ENCODE measurements around the gene OR2T1.

Gene OR2T1

DNA sequence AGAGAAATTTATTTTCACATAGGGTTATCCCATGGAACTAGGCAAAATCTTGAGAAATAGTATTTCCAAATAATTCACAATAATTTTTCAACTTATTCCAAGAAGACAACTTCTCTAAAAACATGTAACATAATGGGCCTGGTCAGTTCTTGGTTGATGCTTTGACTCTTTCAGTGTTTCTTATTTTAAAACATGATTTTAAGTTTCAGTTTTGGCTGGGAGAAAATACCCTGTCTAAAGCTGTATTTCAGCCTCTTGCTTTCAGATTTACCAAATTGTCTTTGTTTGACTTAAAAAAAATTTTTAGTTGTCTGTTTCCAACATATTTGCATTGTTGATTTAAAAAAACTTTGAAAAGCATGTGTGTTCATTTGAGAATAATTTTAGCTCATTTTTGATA is 36.2 kb upstream of the OR2T1 start (continued):
- TF ChIP-seq ZBTB21 (tag by site-specific recombination; IDR thresholded peaks at IDR 0.05) (no peak), ZNF133 (tag by site-specific recombination; IDR thresholded peaks at IDR 0.05) (no peak), ZNF624 (tag by site-specific recombination; IDR thresholded peaks at IDR 0.05) (no peak), SETDB1 (IDR thresholded peaks at IDR 0.05; ENCODE audit: insufficient read length, low read length) (no peak), ZNF10 (tag by site-specific recombination; IDR thresholded peaks at IDR 0.05) (no peak), ZNF266 (tag by site-specific recombination; IDR thresholded peaks at IDR 0.05; ENCODE audit: low read depth) (no peak)
- TF ChIP-seq, protein P1, sequence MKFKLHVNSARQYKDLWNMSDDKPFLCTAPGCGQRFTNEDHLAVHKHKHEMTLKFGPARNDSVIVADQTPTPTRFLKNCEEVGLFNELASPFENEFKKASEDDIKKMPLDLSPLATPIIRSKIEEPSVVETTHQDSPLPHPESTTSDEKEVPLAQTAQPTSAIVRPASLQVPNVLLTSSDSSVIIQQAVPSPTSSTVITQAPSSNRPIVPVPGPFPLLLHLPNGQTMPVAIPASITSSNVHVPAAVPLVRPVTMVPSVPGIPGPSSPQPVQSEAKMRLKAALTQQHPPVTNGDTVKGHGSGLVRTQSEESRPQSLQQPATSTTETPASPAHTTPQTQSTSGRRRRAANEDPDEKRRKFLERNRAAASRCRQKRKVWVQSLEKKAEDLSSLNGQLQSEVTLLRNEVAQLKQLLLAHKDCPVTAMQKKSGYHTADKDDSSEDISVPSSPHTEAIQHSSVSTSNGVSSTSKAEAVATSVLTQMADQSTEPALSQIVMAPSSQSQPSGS (tag by site-specific recombination; IDR thresholded peaks at IDR 0.05; ENCODE audit: low read depth), result no peak
- TF ChIP-seq, protein P2, sequence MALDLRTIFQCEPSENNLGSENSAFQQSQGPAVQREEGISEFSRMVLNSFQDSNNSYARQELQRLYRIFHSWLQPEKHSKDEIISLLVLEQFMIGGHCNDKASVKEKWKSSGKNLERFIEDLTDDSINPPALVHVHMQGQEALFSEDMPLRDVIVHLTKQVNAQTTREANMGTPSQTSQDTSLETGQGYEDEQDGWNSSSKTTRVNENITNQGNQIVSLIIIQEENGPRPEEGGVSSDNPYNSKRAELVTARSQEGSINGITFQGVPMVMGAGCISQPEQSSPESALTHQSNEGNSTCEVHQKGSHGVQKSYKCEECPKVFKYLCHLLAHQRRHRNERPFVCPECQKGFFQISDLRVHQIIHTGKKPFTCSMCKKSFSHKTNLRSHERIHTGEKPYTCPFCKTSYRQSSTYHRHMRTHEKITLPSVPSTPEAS (tag by site-specific recombination; IDR thresholded peaks at IDR 0.05), result no peak

DNA sequence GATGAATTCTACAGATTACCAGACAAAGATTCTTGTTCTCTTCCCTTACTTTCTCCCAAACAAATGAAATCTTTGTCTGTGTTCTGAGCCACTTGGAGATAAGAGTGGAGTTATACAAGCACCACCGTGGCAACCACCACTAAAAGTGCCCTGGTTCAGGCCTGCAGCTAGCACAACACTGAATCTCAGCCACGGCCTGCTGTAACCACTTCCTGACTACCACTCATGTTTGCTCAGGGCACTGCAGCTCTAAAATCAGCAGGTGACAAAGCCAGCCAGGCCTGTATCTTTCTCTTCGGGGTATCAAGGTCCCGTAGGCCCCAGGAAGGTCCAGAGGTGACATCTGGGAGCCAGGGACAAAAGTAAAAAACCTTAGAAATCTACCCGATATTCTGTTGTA is 30.5 kb upstream of the OR2T1 start:
- H3K4me1 ChIP-seq (ENCODE audit: control insufficient read depth, insufficient read depth, low read length), result no peaks in the 10 kb centered on the region
- H3K9me3 ChIP-seq (ENCODE audit: control insufficient read depth, insufficient read depth, low read depth, low read length), result no peaks in the 10 kb centered on the region
- ChIA-PET POLR2A (no interaction called here), CTCF (no interaction called here)
- H3K4me3 ChIP-seq (ENCODE audit: low read depth, low read length), result no peak overlapping the region
- no peaks in the 10 kb centered on the region for H3K36me3 ChIP-seq (ENCODE audit: control insufficient read depth in 2 of 2, insufficient read depth in 1 of 2, low read length in 2 of 2)
- TF ChIP-seq KLF7 (tag by site-specific recombination; IDR thresholded peaks at IDR 0.05; ENCODE audit: borderline replicate concordance) (no peak), ZNF23 (tag by site-specific recombination; IDR thresholded peaks at IDR 0.05; ENCODE audit: borderline replicate concordance) (no peak), ZNF157 (tag by site-specific recombination; IDR thresholded peaks at IDR 0.05) (no peak), GLI2 (tag by site-specific recombination; IDR thresholded peaks at IDR 0.05; ENCODE audit: borderline replicate concordance, low read depth) (no peak), ZNF426 (tag by site-specific recombination; IDR thresholded peaks at IDR 0.05) (no peak), ZNF670 (tag by site-specific recombination; IDR thresholded peaks at IDR 0.05; ENCODE audit: low read depth) (no peak), HOXC10 (CRISPR knock-in tag; IDR thresholded peaks at IDR 0.05) (no peak), ZNF169 (tag by site-specific recombination; IDR thresholded peaks at IDR 0.05) (no peak), ZNF529 (tag by site-specific recombination; IDR thresholded peaks at IDR 0.05; ENCODE audit: insufficient replicate concordance) (no peak), ZFP3 (tag by site-specific recombination; IDR thresholded peaks at IDR 0.05; ENCODE audit: low read depth) (no peak), ZNF221 (tag by site-specific recombination; IDR thresholded peaks at IDR 0.05; ENCODE audit: borderline replicate concordance) (no peak), ZNF555 (tag by site-specific recombination; conservative IDR thresholded peaks at IDR 0.05) (no peak)
- TF ChIP-seq, protein P3, sequence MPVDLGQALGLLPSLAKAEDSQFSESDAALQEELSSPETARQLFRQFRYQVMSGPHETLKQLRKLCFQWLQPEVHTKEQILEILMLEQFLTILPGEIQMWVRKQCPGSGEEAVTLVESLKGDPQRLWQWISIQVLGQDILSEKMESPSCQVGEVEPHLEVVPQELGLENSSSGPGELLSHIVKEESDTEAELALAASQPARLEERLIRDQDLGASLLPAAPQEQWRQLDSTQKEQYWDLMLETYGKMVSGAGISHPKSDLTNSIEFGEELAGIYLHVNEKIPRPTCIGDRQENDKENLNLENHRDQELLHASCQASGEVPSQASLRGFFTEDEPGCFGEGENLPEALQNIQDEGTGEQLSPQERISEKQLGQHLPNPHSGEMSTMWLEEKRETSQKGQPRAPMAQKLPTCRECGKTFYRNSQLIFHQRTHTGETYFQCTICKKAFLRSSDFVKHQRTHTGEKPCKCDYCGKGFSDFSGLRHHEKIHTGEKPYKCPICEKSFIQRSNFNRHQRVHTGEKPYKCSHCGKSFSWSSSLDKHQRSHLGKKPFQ (tag by site-specific recombination; IDR thresholded peaks at IDR 0.05), result no peak
- no peak overlapping the region for H3K27ac ChIP-seq (ENCODE audit: extremely low read depth, low read depth, low read length)

DNA sequence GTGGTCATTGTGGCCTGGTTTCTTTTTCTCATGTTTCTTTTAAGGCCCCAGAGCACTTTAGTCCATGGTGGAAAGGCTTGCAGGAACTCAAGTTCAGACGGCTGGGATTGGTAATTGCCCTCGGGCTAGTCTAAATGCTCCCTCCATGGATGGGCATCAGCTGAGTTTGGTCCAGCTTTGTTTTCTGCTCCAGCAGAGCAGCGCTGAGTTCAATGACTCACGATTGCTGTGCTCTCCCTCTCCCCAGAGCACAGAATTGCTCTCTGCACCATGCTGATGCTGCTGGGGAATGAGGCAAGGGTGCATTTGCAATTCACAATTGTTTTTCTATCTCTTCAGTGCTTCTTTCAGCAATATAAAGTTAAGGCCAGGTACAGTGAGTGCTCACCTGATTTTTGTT is 29.1 kb upstream of the OR2T1 start:
- ChIA-PET POLR2A (no interaction called here), CTCF (no interaction called here)
- Histone ChIP-seq H3K27ac (ENCODE audit: extremely low read depth, low read depth, low read length) (no peak overlapping the region), H3K9me3 (ENCODE audit: control insufficient read depth, insufficient read depth, low read depth, low read length) (no peaks in the 10 kb centered on the region), H3K36me3 (ENCODE audit: control insufficient read depth in 2 of 2, insufficient read depth in 1 of 2, low read length in 2 of 2) (no peaks in the 10 kb centered on the region), H3K4me1 (ENCODE audit: control insufficient read depth, insufficient read depth, low read length) (no peaks in the 10 kb centered on the region), H3K4me3 (ENCODE audit: low read depth, low read length) (no peak overlapping the region)
- TF ChIP-seq ZNF140 (tag by site-specific recombination; IDR thresholded peaks at IDR 0.05), result no peak
- TF ChIP-seq REPIN1 (tag by site-specific recombination; IDR thresholded peaks at IDR 0.05; ENCODE audit: low read depth), result no peak
- TF ChIP-seq ZNF335 (tag by site-specific recombination; conservative IDR thresholded peaks at IDR 0.05), result no peak
- no peak for TF ChIP-seq ZNF223 (tag by site-specific recombination; IDR thresholded peaks at IDR 0.05)
- TF ChIP-seq ZNF155 (tag by site-specific recombination; IDR thresholded peaks at IDR 0.05), result no peak
- TF ChIP-seq ZNF626 (tag by site-specific recombination; IDR thresholded peaks at IDR 0.05), result no peak
- TF ChIP-seq ZNF416 (tag by site-specific recombination; IDR thresholded peaks at IDR 0.05), result no peak
- no peak for TF ChIP-seq ZNF341 (tag by site-specific recombination; IDR thresholded peaks at IDR 0.05; ENCODE audit: low read depth)
- TF ChIP-seq ZNF10 (tag by site-specific recombination; IDR thresholded peaks at IDR 0.05), result no peak
- TF ChIP-seq ZNF184 (tag by site-specific recombination; IDR thresholded peaks at IDR 0.05), result no peak
- TF ChIP-seq ZNF560 (tag by site-specific recombination; IDR thresholded peaks at IDR 0.05; ENCODE audit: borderline replicate concordance), result no peak
- no peak for TF ChIP-seq ZNF830 (tag by site-specific recombination; IDR thresholded peaks at IDR 0.05; ENCODE audit: low read depth)

Measured in HEK293 (cell line).